ENCODE data around the gene AP1AR.
A peak's percentile ranks its signal among the peaks of the same experiment; 100 is the strongest.

Gene AP1AR

DNA sequence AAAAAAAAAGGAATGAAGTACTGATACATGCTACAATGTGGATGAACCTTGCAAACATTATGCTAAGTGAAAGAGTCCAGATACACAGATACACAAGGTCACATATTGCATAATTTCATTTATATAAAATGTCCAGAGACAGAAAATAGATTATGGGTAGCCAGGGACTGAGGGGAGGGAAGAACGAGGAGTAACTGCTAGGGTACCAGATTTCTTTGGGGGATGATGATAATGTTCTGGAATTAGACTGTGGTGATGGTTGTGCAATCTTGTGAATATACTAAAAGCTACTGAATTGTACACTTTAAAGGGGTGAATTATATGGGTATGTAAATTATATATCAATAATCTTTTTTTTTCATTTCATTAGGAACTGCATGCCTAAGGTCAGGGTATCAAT lies 20.8 kb upstream of the AP1AR start:
- TF ChIP-seq, protein P1, sequence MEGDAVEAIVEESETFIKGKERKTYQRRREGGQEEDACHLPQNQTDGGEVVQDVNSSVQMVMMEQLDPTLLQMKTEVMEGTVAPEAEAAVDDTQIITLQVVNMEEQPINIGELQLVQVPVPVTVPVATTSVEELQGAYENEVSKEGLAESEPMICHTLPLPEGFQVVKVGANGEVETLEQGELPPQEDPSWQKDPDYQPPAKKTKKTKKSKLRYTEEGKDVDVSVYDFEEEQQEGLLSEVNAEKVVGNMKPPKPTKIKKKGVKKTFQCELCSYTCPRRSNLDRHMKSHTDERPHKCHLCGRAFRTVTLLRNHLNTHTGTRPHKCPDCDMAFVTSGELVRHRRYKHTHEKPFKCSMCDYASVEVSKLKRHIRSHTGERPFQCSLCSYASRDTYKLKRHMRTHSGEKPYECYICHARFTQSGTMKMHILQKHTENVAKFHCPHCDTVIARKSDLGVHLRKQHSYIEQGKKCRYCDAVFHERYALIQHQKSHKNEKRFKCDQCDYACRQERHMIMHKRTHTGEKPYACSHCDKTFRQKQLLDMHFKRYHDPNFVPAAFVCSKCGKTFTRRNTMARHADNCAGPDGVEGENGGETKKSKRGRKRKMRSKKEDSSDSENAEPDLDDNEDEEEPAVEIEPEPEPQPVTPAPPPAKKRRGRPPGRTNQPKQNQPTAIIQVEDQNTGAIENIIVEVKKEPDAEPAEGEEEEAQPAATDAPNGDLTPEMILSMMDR (IDR thresholded peaks at IDR 0.05; ENCODE audit: control insufficient read depth, extremely low read depth, insufficient read depth), result no peak
- no peak for DNase-seq (ENCODE audit: low read depth)
- no peak overlapping the region for H3K4me3 ChIP-seq (ENCODE audit: low read depth, low read length)

DNA sequence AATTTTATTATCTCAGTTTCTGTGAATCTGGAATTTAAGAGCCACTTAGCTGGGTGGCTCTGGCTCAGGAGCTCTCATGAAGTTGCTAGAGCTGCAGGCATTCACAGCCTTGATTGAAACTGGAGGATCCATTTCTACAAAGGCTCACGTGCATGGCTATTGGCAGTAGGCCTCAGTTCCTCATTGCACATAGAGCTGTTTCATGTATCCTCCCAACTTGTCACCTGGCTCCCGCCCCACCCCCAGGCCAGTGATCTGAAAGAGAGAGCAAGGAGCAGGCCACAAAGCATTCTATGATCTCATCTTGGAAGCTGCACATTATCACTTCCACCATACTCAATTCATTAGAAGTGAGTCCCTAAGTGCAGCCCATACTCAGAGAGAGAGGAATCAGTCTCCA lies 18.5 kb upstream of the AP1AR start:
- H3K4me3 ChIP-seq (ENCODE audit: low read depth, low read length), result no peak overlapping the region
- TF ChIP-seq, protein P1 (IDR thresholded peaks at IDR 0.05; ENCODE audit: control insufficient read depth, extremely low read depth, insufficient read depth), result no peak
- no peak for DNase-seq (ENCODE audit: low read depth)

GRCh38 chr4:112213856-112214255 lies 17.7 kb upstream of the AP1AR start:
- TF ChIP-seq, protein P1 (IDR thresholded peaks at IDR 0.05; ENCODE audit: control insufficient read depth, extremely low read depth, insufficient read depth), result no peak
- H3K4me3 ChIP-seq (ENCODE audit: low read depth, low read length), result no peak overlapping the region
- DNase-seq (ENCODE audit: low read depth), result no peak

- DNase-seq (ENCODE audit: low read depth), result no peak
- TF ChIP-seq, protein P1 (IDR thresholded peaks at IDR 0.05; ENCODE audit: control insufficient read depth, extremely low read depth, insufficient read depth), result peak; percentile 38; the same call in 1 of the 2 replicates
- no peak overlapping the region for H3K4me3 ChIP-seq (ENCODE audit: low read depth, low read length)
Observed at GRCh38 chr4:112214390-112215264, 17.0 kb upstream of the AP1AR start.

- H3K4me3 ChIP-seq (ENCODE audit: low read depth, low read length), result no peak overlapping the region
- DNase-seq (ENCODE audit: low read depth), result no peak
- TF ChIP-seq, protein P1 (IDR thresholded peaks at IDR 0.05; ENCODE audit: control insufficient read depth, extremely low read depth, insufficient read depth), result no peak
Observed at GRCh38 chr4:112219826-112220366, 11.7 kb upstream of the AP1AR start.

GRCh38 chr4:112222219-112222955 lies 9.2 kb upstream of the AP1AR start:
- no peak overlapping the region for H3K4me3 ChIP-seq (ENCODE audit: low read depth, low read length)
- DNase-seq (ENCODE audit: low read depth), result no peak
- TF ChIP-seq, protein P1 (IDR thresholded peaks at IDR 0.05; ENCODE audit: control insufficient read depth, extremely low read depth, insufficient read depth), result no peak
